HG03045 (cell line): ENCODE data around the gene OR5M10.
"Not testable (repeated sequence)": the region's sequence is repeated elsewhere in the genome, so short reads cannot be mapped to it uniquely, and the experiment has no call there.

Experiments used
- ATAC-seq: cut with Tn5 transposase; IDR thresholded peaks from one replicate; pipeline ENCODE4 v1.9.1; 2021; ENCODE audit warnings: mild to moderate bottlenecking, moderate library complexity; ENCODE audit not compliant: unreplicated experiment

Gene OR5M10

GRCh38 chr11:56577621-56578020 is at the start of gene OR5M10:
Gene OR5M10, minus strand, starts transcription at chr11:56577721. Its CDS starts 0 bp downstream, at chr11:56577721.
- no peak for ATAC-seq

GRCh38 chr11:56625946-56626345 is 48.4 kb upstream of the OR5M10 start:
- ATAC-seq = no peak

GRCh38 chr11:56624661-56625110 is 47.2 kb upstream of the OR5M10 start:
- peak; percentile 66 for ATAC-seq

- no peak for ATAC-seq
These were observed 33.7 kb upstream of the OR5M10 start for GRCh38 chr11:56611174-56611573.

GRCh38 chr11:56592088-56592717 is 14.7 kb upstream of the OR5M10 start:
- ATAC-seq = not testable (repeated sequence)

GRCh38 chr11:56558574-56558973 is 18.9 kb downstream of the OR5M10 start:
- no peak for ATAC-seq

GRCh38 chr11:56554691-56555090 is 22.8 kb downstream of the OR5M10 start:
- not testable (repeated sequence) for ATAC-seq

- ATAC-seq = no peak
These were observed 32.0 kb downstream of the OR5M10 start for GRCh38 chr11:56545531-56545930.

GRCh38 chr11:56543739-56544138 is 33.8 kb downstream of the OR5M10 start:
- no peak for ATAC-seq

GRCh38 chr11:56543157-56543556 is 34.4 kb downstream of the OR5M10 start, which contains the start of gene OR5M11:
Gene OR5M11, minus strand, starts transcription at chr11:56543257. Its CDS starts 0 bp downstream, at chr11:56543257.
- no peak for ATAC-seq

GRCh38 chr11:56533054-56533740 is 44.3 kb downstream of the OR5M10 start:
- no peak for ATAC-seq

- ATAC-seq = no peak
These were observed 45.7 kb downstream of the OR5M10 start for GRCh38 chr11:56531856-56532255.
